ENCODE results near the gene DDX43. TPM values are rescaled to one million over a fixed set of nuclear protein-coding genes. Genes with fewer than 3 reads are reported as not detected.

DDX43 gene
- total and polyA plus RNA-seq, 2 of the 4 experiments (the other 2 are of a cell fraction): 0.07 TPM; not detected in 1

Small RNA genes lying within 50 kb of the gene (microRNA-seq; reads per million reads assigned to microRNA genes)
- gene RNU6-975P (ENCODE audit: insufficient read depth, insufficient read length) (not detected), gene RPL39P3 (ENCODE audit: insufficient read depth, insufficient read length) (not detected)

Small RNA genes lying within 50 kb of the gene (small RNA-seq; reads per million reads assigned to genes)
- 0 reads per million in 5 experiments for gene RNU6-975P
- gene RPL39P3: 0 to 7.2 (median 0.07) reads per million in 5 experiments

Other genes with a start within 250 kb of the DDX43 start
- gene KHDC1L, start 169.3 kb upstream of the DDX43 start, total RNA-seq (2012; rRNA removed): 0.18 TPM in 1 of 2 replicates, not detected in the other
- gene KHDC1L, start 169.3 kb upstream of the DDX43 start, polyA plus RNA-seq (2012; rRNA removed): 0.22 and 0.68 TPM in 2 replicates
- gene KHDC1, start 131.6 kb upstream of the DDX43 start, total RNA-seq (2012; rRNA removed): 1.6 and 1.7 TPM in 2 replicates
- gene KHDC1, start 131.6 kb upstream of the DDX43 start, polyA plus RNA-seq (2012; rRNA removed): 4.1 and 5.5 TPM in 2 replicates
- not detected in 2 replicates for gene DPPA5, start 40.6 kb upstream of the DDX43 start, total RNA-seq (2012; rRNA removed)
- gene DPPA5, start 40.6 kb upstream of the DDX43 start, polyA plus RNA-seq (2012; rRNA removed): not detected in 2 replicates
- not detected in 2 replicates for gene KHDC3L, start 32.2 kb upstream of the DDX43 start, total RNA-seq (2012; rRNA removed)
- not detected in 2 replicates for gene KHDC3L, start 32.2 kb upstream of the DDX43 start, polyA plus RNA-seq (2012; rRNA removed)
- not detected in 2 replicates for gene OOEP, start 24.9 kb upstream of the DDX43 start, total RNA-seq (2012; rRNA removed)
- not detected in 2 replicates for gene OOEP, start 24.9 kb upstream of the DDX43 start, polyA plus RNA-seq (2012; rRNA removed)
- gene CGAS, start 57.5 kb downstream of the DDX43 start, total RNA-seq (2012; rRNA removed): 1.6 and 4.2 TPM in 2 replicates
- gene CGAS, start 57.5 kb downstream of the DDX43 start, polyA plus RNA-seq (2012; rRNA removed): 1.3 and 1.5 TPM in 2 replicates
- 34.7 and 39.8 TPM in 2 replicates for gene MTO1, start 66.9 kb downstream of the DDX43 start, total RNA-seq (2012; rRNA removed)
- 12.7 and 15.0 TPM in 2 replicates for gene MTO1, start 66.9 kb downstream of the DDX43 start, polyA plus RNA-seq (2012; rRNA removed)
- gene EEF1A1, start 126.2 kb downstream of the DDX43 start, total RNA-seq (2012; rRNA removed): 28,223 and 30,152 TPM in 2 replicates
- gene EEF1A1, start 126.2 kb downstream of the DDX43 start, polyA plus RNA-seq (2012; rRNA removed): 11,870 and 14,757 TPM in 2 replicates

Data from IMR-90 (cell line).